IgD-negative memory B cell (primary cell): Measurements from ENCODE around the gene ANXA11. TPM values are rescaled to one million over a fixed set of nuclear protein-coding genes. Genes with fewer than 3 reads are reported as not detected.
A peak's percentile ranks its signal among the peaks of the same experiment; 100 is the strongest.
"Not testable (repeated sequence)": the region's sequence is repeated elsewhere in the genome, so short reads cannot be mapped to it uniquely, and the experiment has no call there.

ENCODE experiments used
- H3K27ac Mint-ChIP-seq, 3 donors: one replicate each; pipeline ENCODE4 v1.8.0; 2020 to 2022; ENCODE audit warnings: mild to moderate bottlenecking in 3 of 3, mixed read lengths in 3 of 3, moderate library complexity in 1 of 3
- H3K27me3 Mint-ChIP-seq: one replicate; pipeline ENCODE4 v1.8.0; 2021; ENCODE audit warnings: mixed read lengths
- H3K36me3 Mint-ChIP-seq: one replicate; pipeline ENCODE4 v1.8.0; 2020; ENCODE audit warnings: mild to moderate bottlenecking, mixed read lengths
- H3K4me1 Mint-ChIP-seq, 3 donors: one replicate each; pipeline ENCODE4 v1.8.0; 2020 to 2022; ENCODE audit warnings: mixed read lengths in 3 of 3, mild to moderate bottlenecking in 1 of 3
- H3K4me3 Mint-ChIP-seq, 4 donors: one replicate each; pipeline ENCODE4 v1.8.0; 2020 to 2022; ENCODE audit warnings: mild to moderate bottlenecking in 4 of 4, mixed read lengths in 4 of 4, moderate library complexity in 3 of 4
- H3K9me3 Mint-ChIP-seq, 3 donors: one replicate each; pipeline ENCODE4 v1.8.0; 2020 to 2021; ENCODE audit warnings: mixed read lengths in 3 of 3, mild to moderate bottlenecking in 1 of 3
- polyA plus RNA-seq: library from polyadenylated mRNA; unstranded; fragments of 300-500 nt; fragmentation: Illumina TruSeq; gene quantifications from one replicate; pipeline ENCODE4 v1.2.3, GENCODE V29; 2021

Gene ANXA11
- polyA plus RNA-seq = 243 TPM

DNA sequence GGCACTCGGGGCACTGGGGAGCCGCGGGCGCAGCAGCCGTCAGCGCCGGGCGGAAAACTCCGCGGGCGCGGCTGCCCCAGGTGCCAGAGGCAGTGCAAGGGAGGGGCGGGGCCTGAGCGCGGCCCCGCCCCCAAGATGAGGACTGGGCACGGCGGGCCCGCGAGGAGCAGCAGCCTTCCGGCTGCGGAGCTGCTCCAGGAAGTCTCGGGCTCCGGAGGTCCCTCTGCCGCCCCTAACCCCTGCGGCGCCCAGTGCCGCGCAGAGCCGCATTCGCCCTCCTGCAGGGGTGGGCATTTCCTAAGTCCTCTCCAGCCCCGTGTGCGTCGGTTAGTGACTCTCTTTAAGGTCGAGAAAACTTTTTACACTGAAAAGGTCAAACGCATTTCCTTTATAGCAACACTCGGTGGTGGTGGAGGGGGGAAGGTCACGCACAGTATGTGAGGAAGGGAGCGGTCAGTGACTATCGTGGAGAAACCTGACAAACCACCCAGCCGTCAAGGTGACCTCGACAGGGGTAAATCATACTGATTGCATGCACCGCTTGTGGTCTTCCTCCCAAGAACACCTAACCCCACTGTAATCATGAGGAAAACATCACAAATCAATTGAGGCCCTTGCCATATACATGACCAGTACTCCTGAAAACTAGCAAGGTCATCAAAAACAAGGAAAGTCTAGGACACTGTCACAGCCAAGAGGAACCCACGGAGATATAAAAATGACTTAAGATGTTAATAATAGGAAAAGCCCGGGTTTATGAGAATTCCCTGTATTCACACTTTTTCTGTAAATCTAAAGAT, at the start of gene ANXA11:
Gene ANXA11, minus strand, starts transcription at position 61 of the 800 bp plus-strand sequence. CDS start 32,676 bp downstream, outside the sequence.
- peaks cover 25 to 40% (median 38%) of the 10 kb centered on the region in 3 donors for H3K4me1 Mint-ChIP-seq
- peak within 1 kb of the TSS; percentile 71 to 97 (median 96) for H3K27ac Mint-ChIP-seq
- peaks cover 3% of the 10 kb centered on the region for H3K36me3 Mint-ChIP-seq
- peak within 1 kb of the TSS; percentile 91 to 96 (median 92) for H3K4me3 Mint-ChIP-seq
- no peaks in the 10 kb centered on the region for H3K27me3 Mint-ChIP-seq
- no peaks in the 10 kb centered on the region for H3K9me3 Mint-ChIP-seq

DNA sequence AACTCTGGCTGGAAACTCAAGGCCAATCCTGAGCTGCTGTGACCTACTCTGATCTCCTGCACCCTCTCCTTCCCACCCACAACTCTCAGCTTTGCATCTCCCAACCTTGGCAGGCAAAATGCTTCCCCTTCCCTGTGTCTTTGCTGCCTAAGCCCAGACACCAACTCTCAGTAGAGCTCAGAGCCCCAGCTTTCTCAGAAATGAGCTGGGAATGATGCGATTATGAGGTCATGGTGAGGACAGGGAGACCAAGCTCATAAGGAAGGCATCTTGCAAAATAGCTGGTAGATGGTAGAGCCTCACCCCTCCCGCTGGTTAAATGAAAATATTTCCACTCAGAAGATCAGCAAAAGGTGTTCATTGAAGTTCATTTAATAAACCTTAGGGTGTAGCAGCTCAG, 49.4 kb upstream of the ANXA11 start:
- H3K4me3 Mint-ChIP-seq, H3K36me3 Mint-ChIP-seq, H3K4me1 Mint-ChIP-seq, H3K27ac Mint-ChIP-seq, H3K9me3 Mint-ChIP-seq: not testable (repeated sequence)
- H3K27me3 Mint-ChIP-seq = peaks cover 17% of the 10 kb centered on the region

GRCh38 chr10:80253963-80254271, 48.6 kb upstream of the ANXA11 start:
- H3K27me3 Mint-ChIP-seq = peaks cover 14% of the 10 kb centered on the region
- H3K9me3 Mint-ChIP-seq, H3K27ac Mint-ChIP-seq, H3K4me1 Mint-ChIP-seq, H3K4me3 Mint-ChIP-seq, H3K36me3 Mint-ChIP-seq: not testable (repeated sequence)

DNA sequence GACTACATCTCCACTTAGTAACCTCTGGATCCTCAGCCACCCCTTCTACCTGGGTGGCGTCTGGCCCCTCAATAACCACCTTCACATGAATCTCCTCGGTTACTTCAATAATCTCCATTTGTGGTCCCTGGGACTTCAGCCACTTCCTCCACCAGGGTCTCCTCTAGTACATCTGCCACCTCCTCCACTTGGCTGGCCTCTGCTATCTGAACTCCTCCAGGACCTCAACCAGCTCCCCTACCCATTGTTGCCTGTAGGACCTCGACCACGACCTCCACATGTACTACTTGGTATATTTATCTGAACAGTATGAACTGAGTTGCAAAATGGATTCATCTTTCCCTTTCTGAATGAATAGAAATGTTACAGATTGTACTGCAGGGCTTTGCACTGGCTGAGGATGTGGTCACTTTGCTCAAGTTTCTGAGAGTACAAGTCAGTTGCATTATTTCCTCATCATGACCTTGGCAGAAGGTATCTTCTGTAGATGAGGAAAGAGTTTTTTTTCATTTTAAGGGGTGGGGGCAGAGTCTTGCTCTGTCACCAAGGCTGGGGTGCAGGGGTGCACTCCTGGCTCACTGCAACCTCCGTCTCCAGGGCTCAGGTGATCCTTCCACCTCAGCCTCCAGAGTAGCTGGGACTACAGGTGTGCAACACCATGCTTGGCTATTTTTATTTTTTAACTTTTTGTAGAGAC, 48.1 kb upstream of the ANXA11 start:
- H3K4me3 Mint-ChIP-seq = no peak overlapping the region
- no peak overlapping the region for H3K27ac Mint-ChIP-seq

DNA sequence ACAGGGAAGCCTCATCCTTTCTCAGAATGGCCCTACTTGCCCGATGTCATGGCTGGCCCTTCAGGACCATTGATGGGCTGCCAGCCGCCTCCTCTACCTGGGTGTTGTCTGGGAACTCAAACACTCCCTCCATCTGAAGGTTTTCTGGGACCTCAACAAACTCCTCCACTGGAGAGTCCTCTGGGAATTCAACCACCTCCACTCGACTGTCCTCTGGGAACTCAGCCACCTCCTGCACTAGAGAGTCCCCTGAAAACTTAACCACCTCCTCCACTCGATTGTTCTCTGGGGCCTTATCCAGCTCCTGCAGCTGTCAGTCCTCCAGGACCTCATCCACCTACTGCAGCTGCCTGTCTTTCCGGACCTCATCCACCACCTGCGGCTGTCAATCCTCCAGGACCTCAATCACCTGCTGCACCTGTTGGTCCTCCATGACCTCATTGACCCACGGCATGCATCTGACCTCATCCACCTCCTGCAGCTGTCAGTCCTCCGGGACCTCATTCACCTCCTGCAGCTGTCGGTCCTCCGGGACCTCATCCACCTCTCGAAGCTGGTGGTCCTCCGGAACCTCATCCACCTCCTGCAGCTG, 47.1 kb upstream of the ANXA11 start:
- Mint-ChIP-seq H3K27me3 (peaks cover 14% of the 10 kb centered on the region), H3K4me3 (no peak overlapping the region), H3K4me1 (peaks cover 0 to 7% (median 0%) of the 10 kb centered on the region in 3 donors), H3K27ac (no peak overlapping the region), H3K9me3 (no peaks in the 10 kb centered on the region), H3K36me3 (no peaks in the 10 kb centered on the region)

More for the DNA sequence above, 48.1 kb upstream of the ANXA11 start:
- Mint-ChIP-seq H3K36me3 (no peaks in the 10 kb centered on the region), H3K27me3 (peaks cover 14% of the 10 kb centered on the region), H3K4me1 (peaks cover 0 to 7% (median 0%) of the 10 kb centered on the region in 3 donors), H3K9me3 (no peaks in the 10 kb centered on the region)

DNA sequence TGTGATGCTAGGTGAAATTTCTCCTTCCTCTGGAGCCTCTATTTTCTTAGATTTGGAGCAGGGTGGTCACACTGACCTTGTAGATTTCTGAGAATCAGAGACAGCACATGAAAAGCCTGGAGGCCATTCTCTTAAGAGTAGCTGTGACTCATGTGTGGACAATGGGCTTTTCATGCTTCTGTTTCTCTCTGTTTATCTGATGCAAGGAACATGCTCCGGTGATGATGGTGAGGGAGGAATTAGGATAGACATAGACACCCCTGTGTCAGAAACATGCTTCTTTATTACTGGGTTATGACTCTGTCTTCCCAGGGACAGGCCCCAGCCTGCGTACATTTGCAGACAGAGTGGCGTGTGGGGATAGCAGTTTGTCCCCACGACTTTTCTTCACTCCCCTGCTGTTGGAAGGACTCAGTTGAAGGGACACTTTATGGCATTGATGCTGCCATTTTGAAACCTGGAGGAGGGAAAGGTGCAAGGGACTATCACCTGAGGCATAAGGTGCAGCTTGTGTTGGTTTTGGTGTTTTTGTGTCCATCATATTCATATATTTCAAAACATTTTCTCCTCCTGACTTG, 46.5 kb upstream of the ANXA11 start:
- not testable (repeated sequence) for H3K36me3 Mint-ChIP-seq, H3K27ac Mint-ChIP-seq, H3K4me1 Mint-ChIP-seq, H3K4me3 Mint-ChIP-seq, H3K9me3 Mint-ChIP-seq
- H3K27me3 Mint-ChIP-seq = peaks cover 14% of the 10 kb centered on the region

DNA sequence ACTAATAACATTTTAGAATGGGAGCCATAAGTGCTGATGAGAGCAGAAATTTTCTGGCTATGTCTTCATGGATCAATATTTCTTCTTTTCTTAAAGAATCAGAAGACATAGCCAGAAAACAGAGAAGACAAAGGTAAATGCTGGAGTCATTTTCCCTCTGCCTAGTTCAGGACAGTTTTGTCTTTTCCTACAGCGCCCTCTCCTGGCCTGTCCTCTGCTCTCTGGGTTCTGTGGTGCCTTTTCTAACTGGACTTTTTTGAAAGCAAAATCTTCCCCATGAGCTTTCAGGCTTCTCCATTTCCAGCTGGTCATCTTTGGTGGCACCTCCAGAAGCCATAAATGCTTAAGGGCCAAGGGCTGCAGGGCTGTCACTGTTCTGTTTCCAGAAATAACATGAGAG, 45.1 kb upstream of the ANXA11 start:
- H3K4me1 Mint-ChIP-seq = not testable (repeated sequence)

DNA sequence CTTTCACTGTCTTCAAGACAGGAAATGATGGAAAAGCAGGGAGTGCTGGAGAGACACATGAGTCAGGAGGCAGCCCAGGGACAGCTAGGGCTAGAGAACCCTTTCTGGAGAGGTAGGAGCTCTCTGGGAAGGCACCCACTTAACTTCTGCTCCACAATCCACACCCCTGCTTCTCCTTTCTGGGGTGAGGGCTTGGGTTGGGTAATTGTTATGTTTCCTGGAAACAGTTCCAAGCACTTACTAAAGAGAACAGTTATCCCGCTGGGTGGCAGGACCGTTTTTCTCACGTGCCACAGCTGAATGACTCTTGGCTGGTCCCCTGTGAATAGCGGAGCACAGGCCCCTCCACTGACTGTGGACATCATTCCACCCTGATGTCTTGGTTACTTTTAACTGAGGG, 44.6 kb upstream of the ANXA11 start:
- H3K36me3 Mint-ChIP-seq, H3K9me3 Mint-ChIP-seq, H3K27ac Mint-ChIP-seq, H3K27me3 Mint-ChIP-seq, H3K4me3 Mint-ChIP-seq, H3K4me1 Mint-ChIP-seq: not testable (repeated sequence)

More for the DNA sequence above, 45.1 kb upstream of the ANXA11 start:
- not testable (repeated sequence) for H3K9me3 Mint-ChIP-seq, H3K27ac Mint-ChIP-seq, H3K27me3 Mint-ChIP-seq, H3K4me3 Mint-ChIP-seq, H3K36me3 Mint-ChIP-seq

DNA sequence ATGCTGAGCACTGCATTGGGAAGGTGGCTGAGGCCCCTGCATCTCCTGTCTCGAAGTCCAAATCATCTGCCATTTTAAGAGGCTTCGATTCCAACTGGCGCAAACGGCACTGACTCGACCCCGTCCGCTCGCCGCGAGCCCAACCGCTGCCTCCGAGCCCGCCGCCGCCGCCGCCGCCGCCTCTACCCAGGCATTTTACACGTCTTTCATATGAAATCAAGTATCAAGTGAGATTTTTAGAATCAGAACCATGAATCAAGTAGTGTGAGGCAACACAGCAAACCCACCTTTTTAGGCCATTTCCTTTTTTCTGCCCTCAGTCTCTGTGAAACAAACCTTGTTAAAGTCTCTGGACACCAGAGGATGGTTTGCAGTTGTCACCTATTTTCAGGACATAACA, 42.3 kb upstream of the ANXA11 start:
- not testable (repeated sequence) for H3K9me3 Mint-ChIP-seq, H3K27me3 Mint-ChIP-seq, H3K4me1 Mint-ChIP-seq, H3K36me3 Mint-ChIP-seq, H3K4me3 Mint-ChIP-seq, H3K27ac Mint-ChIP-seq

DNA sequence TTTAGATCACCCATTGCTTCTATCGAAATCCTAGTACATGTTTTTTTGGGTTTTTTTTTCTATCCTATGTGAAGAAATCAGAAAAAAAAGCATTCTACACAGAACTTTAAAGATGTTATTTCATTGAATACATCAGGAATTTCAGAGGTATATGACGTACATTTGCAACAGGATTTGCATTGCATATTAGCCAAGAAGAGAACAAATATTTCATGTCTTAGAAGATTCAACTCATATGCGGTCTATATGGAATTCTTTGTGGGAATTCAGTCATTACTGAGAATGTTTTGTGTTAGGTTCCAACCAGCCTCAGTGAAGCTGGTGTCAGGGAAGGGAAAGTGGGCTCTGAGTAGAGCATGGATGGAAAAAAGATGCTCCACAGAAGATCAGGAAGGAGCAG, 39.0 kb upstream of the ANXA11 start:
- not testable (repeated sequence) for H3K27me3 Mint-ChIP-seq, H3K4me1 Mint-ChIP-seq, H3K36me3 Mint-ChIP-seq, H3K4me3 Mint-ChIP-seq, H3K27ac Mint-ChIP-seq, H3K9me3 Mint-ChIP-seq

- not testable (repeated sequence) for H3K4me1 Mint-ChIP-seq, H3K9me3 Mint-ChIP-seq, H3K27ac Mint-ChIP-seq, H3K4me3 Mint-ChIP-seq, H3K27me3 Mint-ChIP-seq, H3K36me3 Mint-ChIP-seq
Observed at GRCh38 chr10:80242341-80242740, 37.0 kb upstream of the ANXA11 start.

GRCh38 chr10:80236457-80236856, 31.1 kb upstream of the ANXA11 start:
- not testable (repeated sequence) for H3K27me3 Mint-ChIP-seq, H3K4me3 Mint-ChIP-seq, H3K9me3 Mint-ChIP-seq, H3K27ac Mint-ChIP-seq, H3K36me3 Mint-ChIP-seq, H3K4me1 Mint-ChIP-seq

- H3K27ac Mint-ChIP-seq, H3K36me3 Mint-ChIP-seq, H3K27me3 Mint-ChIP-seq, H3K9me3 Mint-ChIP-seq, H3K4me1 Mint-ChIP-seq: not testable (repeated sequence)
- peak overlapping the region in 3 of 4 donors; percentile 52 to 76 (median 63) for H3K4me3 Mint-ChIP-seq
Observed at GRCh38 chr10:80234331-80235235, 29.2 kb upstream of the ANXA11 start.

- not testable (repeated sequence) for H3K4me1 Mint-ChIP-seq, H3K36me3 Mint-ChIP-seq, H3K27me3 Mint-ChIP-seq, H3K9me3 Mint-ChIP-seq, H3K27ac Mint-ChIP-seq, H3K4me3 Mint-ChIP-seq
Observed at GRCh38 chr10:80233871-80234270, 28.5 kb upstream of the ANXA11 start.

GRCh38 chr10:80226723-80227122, 21.4 kb upstream of the ANXA11 start:
- H3K27ac Mint-ChIP-seq = peak overlapping the region; percentile 33 to 68 (median 39)
- not testable (repeated sequence) for H3K36me3 Mint-ChIP-seq, H3K9me3 Mint-ChIP-seq, H3K4me1 Mint-ChIP-seq, H3K27me3 Mint-ChIP-seq, H3K4me3 Mint-ChIP-seq
